HG02759 (cell line): ENCODE measurements around the gene NRBP1.
"Not testable (repeated sequence)": the region's sequence is repeated elsewhere in the genome, so short reads cannot be mapped to it uniquely, and the experiment has no call there.

Experiments used
- ATAC-seq: cut with Tn5 transposase; IDR thresholded peaks from one replicate; pipeline ENCODE4 v1.9.1; 2021; ENCODE audit warnings: mild to moderate bottlenecking, moderate library complexity; ENCODE audit not compliant: unreplicated experiment

Gene NRBP1

GRCh38 chr2:27421660-27422250, 6.7 kb upstream of the NRBP1 start:
- ATAC-seq: no peak

- no peak for ATAC-seq
Measured at GRCh38 chr2:27422958-27423357, 5.5 kb upstream of the NRBP1 start.

- ATAC-seq: not testable (repeated sequence)
Measured at GRCh38 chr2:27425039-27425438, 3.4 kb upstream of the NRBP1 start.

DNA sequence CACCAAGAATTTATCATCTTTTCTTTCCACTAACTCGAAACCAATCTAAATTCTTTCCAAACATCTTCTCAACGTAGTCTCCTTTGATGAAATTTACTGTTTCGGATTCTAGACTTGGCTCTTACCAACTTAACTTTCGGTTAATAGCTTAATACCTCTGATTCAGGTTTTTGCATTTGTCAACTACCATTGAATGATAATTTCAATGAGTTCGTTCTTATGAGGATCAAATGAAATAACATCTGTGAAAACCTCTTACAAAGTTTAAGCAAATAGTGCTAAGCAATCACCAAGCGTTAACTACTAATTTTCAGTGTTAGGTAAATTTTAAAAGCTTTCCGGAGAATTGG, 593 bp upstream of the NRBP1 start:
- ATAC-seq: no peak

DNA sequence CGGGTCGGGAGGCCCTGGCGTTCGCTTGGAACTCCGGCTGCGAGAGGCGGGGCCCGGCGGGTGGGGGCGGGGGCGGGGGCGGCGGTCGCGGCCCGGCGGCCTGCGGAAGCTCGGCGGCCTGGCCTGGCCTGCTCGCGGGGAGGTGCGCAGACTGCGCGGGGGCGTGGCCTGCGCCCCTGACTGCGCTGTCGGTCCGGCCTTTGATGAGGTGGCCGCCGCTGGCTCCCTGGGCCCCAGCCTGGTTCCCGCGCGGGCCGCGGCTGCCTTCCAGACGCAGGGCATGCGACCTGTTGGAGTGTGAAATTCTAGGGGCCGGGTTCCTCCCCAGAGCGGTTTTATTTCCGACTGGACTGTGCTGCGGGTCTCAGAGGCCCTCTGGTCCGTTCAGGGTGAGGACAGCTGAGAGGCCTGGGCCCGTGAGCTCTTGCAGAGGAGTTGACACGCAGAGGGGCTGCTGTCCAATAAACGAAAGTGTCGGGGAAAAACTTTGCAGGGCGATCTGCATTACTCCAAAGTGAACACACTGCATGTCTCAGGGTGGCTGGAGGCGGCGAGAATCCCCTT, 629 bp downstream of the NRBP1 start:
- ATAC-seq: peak; percentile 77

GRCh38 chr2:27431395-27431794, 3.0 kb downstream of the NRBP1 start:
- no peak for ATAC-seq

GRCh38 chr2:27435628-27436027, 7.2 kb downstream of the NRBP1 start:
- no peak for ATAC-seq

- no peak for ATAC-seq
Measured at GRCh38 chr2:27441226-27441926, 12.9 kb downstream of the NRBP1 start.

DNA sequence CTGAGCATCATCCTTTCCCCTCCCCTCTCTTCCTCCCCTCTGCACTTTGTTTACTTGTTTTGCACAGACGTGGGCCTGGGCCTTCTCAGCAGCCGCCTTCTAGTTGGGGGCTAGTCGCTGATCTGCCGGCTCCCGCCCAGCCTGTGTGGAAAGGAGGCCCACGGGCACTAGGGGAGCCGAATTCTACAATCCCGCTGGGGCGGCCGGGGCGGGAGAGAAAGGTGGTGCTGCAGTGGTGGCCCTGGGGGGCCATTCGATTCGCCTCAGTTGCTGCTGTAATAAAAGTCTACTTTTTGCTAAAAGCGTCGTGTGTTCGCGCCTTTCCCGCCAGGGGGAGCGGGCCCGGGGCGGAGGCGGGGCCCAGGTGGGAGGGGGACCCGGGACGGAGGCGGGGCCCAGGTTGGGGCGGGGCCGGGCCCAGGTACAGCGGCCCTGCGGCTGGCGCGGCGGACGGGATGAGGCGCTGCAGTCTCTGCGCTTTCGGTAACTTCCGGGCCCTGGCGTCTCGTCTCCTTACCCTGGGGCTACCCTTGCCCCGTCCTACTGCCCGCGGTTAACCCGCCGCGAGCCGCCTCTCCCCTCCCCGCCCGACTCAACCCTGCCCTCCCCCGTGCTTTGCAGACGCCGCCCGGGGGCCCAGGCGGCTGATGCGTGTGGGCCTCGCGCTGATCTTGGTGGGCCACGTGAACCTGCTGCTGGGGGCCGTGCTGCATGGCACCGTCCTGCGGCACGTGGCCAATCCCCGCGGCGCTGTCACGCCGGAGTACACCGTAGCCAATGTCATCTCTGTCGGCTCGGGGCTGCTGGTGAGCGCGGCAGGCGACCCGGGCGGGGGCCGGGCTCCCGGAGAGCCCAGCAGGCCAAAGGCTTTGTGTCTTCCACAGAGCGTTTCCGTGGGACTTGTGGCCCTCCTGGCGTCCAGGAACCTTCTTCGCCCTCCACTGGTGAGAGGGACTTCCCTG, 13.8 kb downstream of the NRBP1 start, which contains the start of gene KRTCAP3:
Gene KRTCAP3 (plus strand): TSS at position 424 of the 962 bp plus-strand sequence. CDS start 32 bp downstream, at position 456.
- ATAC-seq: no peak

GRCh38 chr2:27442920-27443282, 14.5 kb downstream of the NRBP1 start:
- no peak for ATAC-seq

DNA sequence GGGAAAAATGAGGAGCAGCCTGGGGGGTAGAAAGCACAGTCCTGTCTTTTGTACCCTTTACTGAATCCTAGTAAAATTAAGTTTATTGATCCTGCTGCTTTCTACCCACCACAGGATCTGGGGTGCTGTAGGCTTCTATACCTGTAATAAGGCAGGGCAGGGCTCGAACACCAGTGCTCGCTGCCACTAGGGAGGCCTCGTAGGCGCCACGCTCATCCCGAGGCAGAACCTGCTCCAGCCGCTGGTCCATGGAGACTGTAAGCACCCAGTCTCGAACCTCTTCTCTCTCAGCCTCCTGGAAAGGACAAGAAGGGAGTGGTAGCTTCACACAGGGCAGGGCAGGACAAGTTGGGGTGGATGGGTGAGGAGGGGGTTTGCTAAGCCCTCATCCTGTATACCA, 16.7 kb downstream of the NRBP1 start:
- no peak for ATAC-seq

DNA sequence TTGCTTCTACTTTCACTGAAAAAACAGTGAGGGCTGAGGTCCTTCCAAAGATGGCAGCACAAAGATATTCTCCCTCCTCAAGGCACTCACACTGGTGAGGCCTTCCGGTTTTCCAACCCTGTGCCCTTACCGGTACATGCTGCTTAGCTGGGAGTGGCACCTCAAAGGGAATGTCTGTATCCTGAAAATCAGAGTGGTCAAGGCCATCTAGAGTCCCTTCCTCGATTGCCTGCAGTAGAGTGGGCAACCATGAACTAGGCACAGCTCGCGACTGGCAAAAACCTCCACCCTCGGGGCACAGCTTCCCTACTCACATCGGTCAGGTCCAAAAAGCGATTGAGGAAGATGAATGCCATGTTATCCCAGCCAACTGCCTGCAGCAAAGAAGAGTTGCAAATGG, 17.2 kb downstream of the NRBP1 start:
- ATAC-seq: no peak

- no peak for ATAC-seq
Measured at GRCh38 chr2:27446057-27446456, 17.6 kb downstream of the NRBP1 start.

GRCh38 chr2:27448381-27448780, 19.9 kb downstream of the NRBP1 start:
- no peak for ATAC-seq

DNA sequence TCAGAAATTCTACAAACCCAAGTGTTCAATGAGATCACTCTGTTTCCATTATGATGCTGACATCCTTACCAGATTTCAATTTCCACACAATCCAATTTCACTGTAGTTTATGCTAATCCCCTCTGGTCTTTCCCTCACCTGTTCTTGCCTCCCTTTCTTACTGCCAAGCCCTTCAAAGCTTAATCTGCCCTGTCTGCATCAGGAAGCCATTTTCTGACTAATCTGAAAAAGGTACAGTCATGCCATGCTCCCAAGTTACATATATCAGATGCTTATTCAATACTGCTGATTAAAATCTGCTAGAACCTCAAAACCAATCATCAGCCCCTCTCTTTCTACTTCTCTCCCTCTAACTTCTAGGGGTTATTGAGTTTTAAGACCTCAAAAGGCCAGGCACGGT, 22.7 kb downstream of the NRBP1 start:
- no peak for ATAC-seq

- ATAC-seq: no peak
Measured at GRCh38 chr2:27453968-27454367, 25.5 kb downstream of the NRBP1 start.

DNA sequence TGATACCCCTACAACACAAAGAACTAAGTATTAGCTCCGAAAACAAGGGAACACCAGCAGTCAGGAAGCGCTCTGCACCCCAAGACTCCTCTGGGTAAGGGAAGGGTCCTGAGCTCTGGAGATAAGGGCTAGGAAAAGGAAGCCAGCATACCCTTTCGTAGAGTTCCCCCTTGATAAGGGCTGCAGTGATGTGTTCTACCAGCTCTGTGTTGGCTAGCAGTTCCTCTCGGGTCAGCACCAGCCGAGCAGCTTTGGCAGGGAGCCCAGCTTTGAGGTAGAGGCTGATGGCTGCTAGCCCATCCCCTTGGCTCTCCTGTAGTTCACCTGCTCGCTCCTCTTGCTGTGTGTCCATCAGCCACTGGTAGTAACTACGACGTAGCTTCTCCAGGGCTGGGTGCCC, 32.7 kb downstream of the NRBP1 start:
- no peak for ATAC-seq

GRCh38 chr2:27464443-27464842, 36.0 kb downstream of the NRBP1 start:
- ATAC-seq: no peak

DNA sequence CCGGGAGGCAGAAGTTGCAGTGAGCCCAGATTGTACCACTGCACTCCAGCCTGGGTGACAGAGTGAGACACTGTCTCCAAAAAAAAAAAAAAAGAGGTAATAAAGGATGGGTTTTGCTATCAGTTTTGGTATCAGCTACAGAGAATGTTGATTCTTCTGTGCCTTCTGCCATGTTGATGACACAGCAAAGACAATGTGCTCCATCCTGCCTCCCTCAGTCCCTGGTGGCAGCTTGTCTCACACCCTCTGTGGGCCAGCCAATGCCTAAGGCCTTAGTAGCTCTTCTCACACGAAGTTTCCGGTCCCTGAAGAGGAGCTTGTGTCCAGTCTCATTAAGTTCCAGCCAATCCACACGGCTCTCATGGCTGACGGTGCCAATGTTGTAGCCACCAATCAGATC, 43.5 kb downstream of the NRBP1 start:
- no peak for ATAC-seq

DNA sequence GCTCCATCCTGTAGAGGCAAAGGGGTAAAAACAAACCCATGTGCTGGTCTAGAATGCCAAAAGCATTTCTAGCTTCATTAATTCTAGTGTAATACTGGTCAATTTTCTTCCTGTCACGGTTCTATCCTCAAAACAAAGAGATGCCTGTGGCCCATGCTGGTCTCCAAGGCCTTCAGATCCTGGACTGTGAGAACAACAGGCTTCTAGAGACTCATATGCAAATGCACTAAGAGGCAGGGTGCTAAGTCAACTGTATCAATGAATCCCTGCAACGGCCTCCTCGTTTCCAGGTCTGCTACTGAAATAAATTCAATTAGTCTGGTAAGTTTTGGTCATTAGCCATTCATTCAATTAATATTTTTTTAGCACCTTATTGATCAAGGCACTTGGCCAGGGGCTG, 57.1 kb downstream of the NRBP1 start:
- no peak for ATAC-seq

DNA sequence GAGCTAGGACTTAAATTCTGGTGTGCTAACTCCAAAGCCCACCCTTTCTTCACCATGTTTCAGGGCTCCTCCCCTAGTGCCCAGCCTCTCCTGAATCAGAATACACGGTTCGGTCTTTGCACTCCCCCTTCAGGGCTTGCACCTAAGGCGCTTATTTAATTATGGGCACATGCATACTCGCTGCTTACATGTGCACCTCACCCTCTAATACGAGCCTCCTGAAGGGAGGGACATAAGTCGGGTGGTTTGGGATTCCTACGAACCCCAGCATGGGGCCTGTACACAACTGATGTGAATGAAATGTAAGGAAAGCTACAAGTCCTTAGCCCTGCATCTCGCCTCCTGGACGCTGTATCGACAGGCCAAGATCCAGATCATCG, 60.7 kb downstream of the NRBP1 start:
- peak; percentile 2 for ATAC-seq
